Measurements from ENCODE around the gene LYAR. TPM values are rescaled to one million over a fixed set of nuclear protein-coding genes. Genes with fewer than 3 reads are reported as not detected.

The LYAR gene
- total and polyA plus RNA-seq, 2 of the 13 experiments (the other 11 are each of a cell fraction or from before 2014, with no cell fraction given) = 7.8 to 94.2 TPM

GRCh38 chr4:4269856-4270255 is 20.1 kb downstream of the LYAR start (continued):
- TF ChIP-seq AHDC1 (CRISPR knock-in tag; IDR thresholded peaks at IDR 0.05; ENCODE audit: borderline replicate concordance) (no peak), PAF1 (CRISPR knock-in tag; IDR thresholded peaks at IDR 0.05) (no peak), MTERF4 (CRISPR knock-in tag; IDR thresholded peaks at IDR 0.05) (no peak), ZSCAN29 (CRISPR knock-in tag; conservative IDR thresholded peaks at IDR 0.05) (no peak), NFYB (CRISPR knock-in tag; IDR thresholded peaks at IDR 0.05) (no peak)

- no peak overlapping the region for H3K27ac ChIP-seq (ENCODE audit: extremely low read length, insufficient read depth, low read length)
- 97% methylated on average over 11 of the region's 11 CpGs for WGBS (ENCODE audit: low lambda C conversion rate)
- H3K27me3 ChIP-seq (ENCODE audit: control insufficient read depth in 1 of 2, insufficient read depth in 2 of 2, low read length in 2 of 2) = no peaks in the 10 kb centered on the region
- H3K9ac ChIP-seq (ENCODE audit: insufficient read depth, low read depth, low read length) = no peak overlapping the region
- no peak overlapping the region for H2AFZ ChIP-seq (ENCODE audit: low read length)
- no TSS peak for BruUV-seq (replicated peaks)
- CTCF ChIA-PET (ENCODE audit: low intra/inter-chr PET ratio, low total read pairs) = no interaction called here
- no peak overlapping the region for H3K4me3 ChIP-seq (replicated peaks in 1 of 3; ENCODE audit: insufficient read depth in 1 of 3, low read depth in 2 of 3, low read length in 3 of 3)
- no peaks in the 10 kb centered on the region for H3K79me2 ChIP-seq (ENCODE audit: insufficient read depth, low read length)
- H3K4me2 ChIP-seq (ENCODE audit: low read depth, low read length) = no peak overlapping the region
- no peak for TF ChIP-seq MTERF4 (CRISPR knock-in tag; IDR thresholded peaks at IDR 0.05)
- no peak for TF ChIP-seq NPAS2 (CRISPR knock-in tag; IDR thresholded peaks at IDR 0.05; ENCODE audit: borderline replicate concordance)
- TF ChIP-seq ZNF136 (CRISPR knock-in tag; IDR thresholded peaks at IDR 0.05; ENCODE audit: low read depth) = no peak
- no peak for TF ChIP-seq TAF1 (CRISPR knock-in tag; IDR thresholded peaks at IDR 0.05)
- peak; percentile 56 for TF ChIP-seq AGO2 (optimal IDR thresholded peaks at IDR 0.05; ENCODE audit: low read depth, low read length)
- TF ChIP-seq PHF21A (CRISPR knock-in tag; IDR thresholded peaks at IDR 0.05) = no peak
- in situ Hi-C loops (cut with HindIII; ENCODE audit: extremely low pct_ligation_motif_present, low pct_unique_long_range_greater_than_20kb) (no loop called here), intact Hi-C loops (cut with micrococcal nuclease; ENCODE audit: unreplicated experiment) (no loop called here)
- H3K36me3 ChIP-seq (replicated peaks in 1 of 2; ENCODE audit: control insufficient read depth in 1 of 2, insufficient read depth in 2 of 2, low read length in 2 of 2) = peaks cover 26 to 53% of the 10 kb centered on the region in 2 experiments; a peak in 4 of 5 replicates
- POLR2A ChIA-PET = no interaction called here
- DNase-seq (ENCODE audit: low spot score) (no peak), ATAC-seq (no peak), FAIRE-seq (no peak)
- H3K4me1 ChIP-seq (ENCODE audit: insufficient read depth, low read length) = no peaks in the 10 kb centered on the region
- no peaks in the 10 kb centered on the region for H4K20me1 ChIP-seq (ENCODE audit: insufficient read depth, low read length)
- no peaks in the 10 kb centered on the region for H3K9me3 ChIP-seq (ENCODE audit: low read length)
Observed at GRCh38 chr4:4269331-4269731, 20.6 kb downstream of the LYAR start.

Data from HepG2 (cell line).